GM21360 (cell line): Measurements from ENCODE around the gene RHCE.
"Not testable (repeated sequence)": the region's sequence is repeated elsewhere in the genome, so short reads cannot be mapped to it uniquely, and the experiment has no call there.

Experiments
- ATAC-seq: cut with Tn5 transposase; IDR thresholded peaks from one replicate; pipeline ENCODE4 v1.9.1; 2021; ENCODE audit warnings: mild to moderate bottlenecking, moderate library complexity; ENCODE audit not compliant: unreplicated experiment

RHCE gene

DNA sequence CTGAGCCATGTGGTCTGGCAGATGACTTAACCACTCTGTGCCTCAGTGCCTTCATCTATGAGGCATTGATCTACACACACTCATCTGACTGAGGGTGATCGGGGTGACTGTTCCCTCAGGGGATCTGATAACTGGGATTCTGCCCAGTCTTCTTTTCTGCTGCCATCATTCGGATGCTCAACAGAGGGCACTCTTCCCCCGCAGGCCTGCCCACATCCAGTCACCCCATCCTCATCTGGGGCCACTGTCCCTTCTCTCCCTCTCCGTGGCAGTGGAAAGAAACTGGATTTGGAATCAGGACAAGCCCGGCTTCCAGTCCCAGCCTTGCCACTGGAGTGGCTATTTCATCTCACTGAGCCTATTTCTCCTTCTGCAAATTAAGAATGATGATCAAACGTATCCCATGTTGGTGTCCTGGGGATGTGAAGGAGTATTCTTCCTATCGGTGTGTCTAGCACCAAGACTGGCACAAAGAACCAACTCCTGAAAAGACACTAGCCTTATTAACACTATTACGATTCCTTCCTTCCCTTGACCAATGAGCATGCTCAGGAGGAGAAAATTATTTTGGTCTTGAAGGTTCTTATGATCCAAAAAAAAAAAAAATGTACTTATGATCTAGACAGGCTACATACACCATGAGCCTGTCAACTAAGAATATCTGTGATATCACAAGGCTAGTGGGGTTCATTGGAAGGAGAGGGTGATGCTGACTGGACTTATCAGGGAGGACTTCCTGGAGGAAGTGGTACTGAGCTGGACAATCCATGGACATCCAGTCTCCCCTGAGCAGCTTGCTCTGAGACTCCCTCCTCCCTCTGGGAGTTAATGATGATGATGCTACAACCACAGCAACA, 17.4 kb downstream of the RHCE start:
- not testable (repeated sequence) for ATAC-seq

DNA sequence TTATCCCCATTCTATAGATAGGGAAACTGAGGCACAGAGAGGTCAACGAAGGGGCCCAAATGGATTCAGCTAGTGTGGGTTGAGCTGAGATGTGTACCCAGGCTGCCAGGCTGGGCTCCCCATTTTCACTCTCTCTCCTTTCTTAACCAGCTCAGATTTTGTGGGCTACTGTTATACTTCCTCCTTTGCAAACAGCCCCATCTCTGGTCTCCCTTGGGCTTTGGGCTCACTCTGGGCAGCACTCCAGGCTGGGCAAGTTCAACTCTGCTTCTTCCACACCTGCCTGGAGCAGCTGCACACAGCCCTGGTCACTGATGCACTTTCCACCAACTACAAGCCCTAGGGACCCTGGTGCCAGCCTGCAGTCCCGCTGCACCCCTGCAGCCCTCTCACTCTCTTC, 22.5 kb downstream of the RHCE start:
- not testable (repeated sequence) for ATAC-seq

DNA sequence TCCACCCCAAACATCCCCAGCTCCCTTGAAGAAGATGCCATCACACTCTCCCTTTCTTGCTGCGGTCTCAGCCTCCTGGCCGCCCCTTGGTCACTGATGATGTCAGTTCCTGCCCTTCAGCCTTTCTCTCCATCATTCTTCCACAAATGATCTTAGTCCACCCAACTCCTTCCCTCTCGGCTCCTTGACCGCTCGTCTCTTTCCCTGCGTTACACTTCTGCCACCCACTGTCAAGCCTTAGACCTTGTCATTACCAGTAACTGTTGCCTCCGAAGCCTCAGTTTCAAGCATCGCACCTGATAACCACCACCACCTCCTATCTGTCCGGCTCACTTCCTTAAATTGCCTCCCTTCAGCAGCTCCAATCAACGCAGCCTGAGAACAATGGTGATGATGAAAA, 23.1 kb downstream of the RHCE start:
- ATAC-seq: not testable (repeated sequence)

DNA sequence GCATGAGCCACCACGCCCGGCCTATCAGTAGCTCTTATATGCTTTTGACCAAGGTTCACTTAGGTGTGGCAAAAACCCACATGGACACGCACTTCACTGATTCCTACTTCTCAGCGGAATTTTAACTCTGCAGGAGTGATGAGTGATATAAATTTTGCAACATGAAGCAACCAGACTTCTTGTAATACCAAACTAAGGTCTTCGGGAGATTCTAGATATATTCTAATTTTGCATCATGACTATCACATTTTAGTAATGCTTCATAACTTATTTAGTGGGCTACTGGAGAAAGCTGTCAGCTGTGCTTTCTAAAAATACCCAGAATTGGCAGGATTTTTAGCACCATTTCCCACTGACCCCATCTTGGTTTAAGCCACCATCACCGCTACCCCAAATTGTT, 27.8 kb downstream of the RHCE start:
- no peak for ATAC-seq

DNA sequence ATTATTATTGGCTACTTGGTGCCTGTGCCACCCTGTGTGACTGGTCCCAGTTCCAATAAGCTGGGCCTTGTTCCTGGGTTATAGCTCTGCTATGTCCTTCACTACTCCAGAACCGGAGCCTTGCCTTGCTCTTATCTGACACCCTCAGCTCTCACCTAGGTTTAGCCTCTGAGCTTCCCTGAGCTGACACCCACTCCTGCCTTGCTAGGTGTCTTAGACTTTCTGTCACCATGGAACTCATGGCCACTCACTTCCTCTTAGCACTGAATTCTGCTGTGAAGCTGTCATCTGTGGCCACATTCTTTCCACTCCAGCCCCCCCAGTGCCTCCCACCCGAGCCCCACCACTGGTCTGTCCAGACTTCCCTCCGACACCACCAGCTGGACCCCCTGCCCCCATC, 30.9 kb downstream of the RHCE start:
- not testable (repeated sequence) for ATAC-seq

DNA sequence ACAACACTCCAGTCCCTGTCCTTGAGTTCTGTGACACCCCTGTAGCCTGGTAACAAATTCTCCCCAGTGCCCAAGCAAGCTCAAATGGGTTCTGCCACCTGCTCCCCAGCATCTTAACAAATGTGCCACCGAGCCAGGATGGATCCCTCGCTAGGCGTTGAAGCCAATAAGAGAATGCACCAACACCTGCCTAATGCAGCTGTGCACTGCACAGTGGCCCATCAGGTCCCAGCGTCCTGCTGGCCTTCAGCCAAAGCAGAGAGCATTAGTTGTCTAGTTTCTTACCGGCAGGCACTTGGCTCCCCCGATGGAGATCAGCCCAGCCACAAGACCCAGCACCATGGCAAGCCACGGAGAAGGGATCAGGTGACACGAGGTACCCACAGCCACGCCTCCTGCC, 31.9 kb downstream of the RHCE start:
- not testable (repeated sequence) for ATAC-seq

DNA sequence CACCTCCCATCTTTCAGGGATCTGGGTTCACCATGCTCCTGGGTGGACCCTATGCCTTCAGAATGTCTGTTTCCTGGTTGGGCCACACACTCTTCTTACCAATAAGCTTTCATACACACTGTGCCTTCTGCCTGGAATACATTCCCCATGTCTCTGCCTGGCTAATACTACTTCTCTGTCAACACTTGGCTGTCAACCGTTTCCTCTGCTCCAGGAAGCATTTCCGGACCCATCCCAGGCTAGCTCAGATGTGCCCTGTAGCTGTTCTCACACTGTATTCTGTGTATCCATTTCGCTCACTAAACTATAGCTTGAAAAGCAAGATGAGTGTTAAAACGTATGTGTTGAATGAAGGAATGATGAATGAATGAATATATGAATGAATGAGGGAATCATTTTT, 33.5 kb downstream of the RHCE start:
- not testable (repeated sequence) for ATAC-seq

DNA sequence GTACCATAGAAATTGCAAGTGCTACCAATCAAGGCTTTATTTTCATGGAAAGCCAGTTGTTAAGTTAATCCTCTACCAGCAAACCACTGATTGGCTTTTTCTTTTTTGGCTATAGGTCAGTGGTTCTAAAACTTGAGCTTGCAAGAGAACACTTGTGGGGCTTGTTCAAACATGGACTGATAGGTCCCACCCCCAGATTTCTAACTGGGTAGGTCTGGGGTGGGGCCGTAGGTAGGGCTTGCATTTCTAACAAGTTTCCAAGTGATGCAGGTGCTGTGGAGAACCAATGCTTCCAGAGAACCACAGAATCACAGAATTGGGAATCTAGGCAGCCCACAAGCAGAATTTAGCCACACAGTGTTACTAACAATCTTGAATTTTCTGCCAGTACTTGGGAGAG, 36.8 kb downstream of the RHCE start:
- ATAC-seq: not testable (repeated sequence)

DNA sequence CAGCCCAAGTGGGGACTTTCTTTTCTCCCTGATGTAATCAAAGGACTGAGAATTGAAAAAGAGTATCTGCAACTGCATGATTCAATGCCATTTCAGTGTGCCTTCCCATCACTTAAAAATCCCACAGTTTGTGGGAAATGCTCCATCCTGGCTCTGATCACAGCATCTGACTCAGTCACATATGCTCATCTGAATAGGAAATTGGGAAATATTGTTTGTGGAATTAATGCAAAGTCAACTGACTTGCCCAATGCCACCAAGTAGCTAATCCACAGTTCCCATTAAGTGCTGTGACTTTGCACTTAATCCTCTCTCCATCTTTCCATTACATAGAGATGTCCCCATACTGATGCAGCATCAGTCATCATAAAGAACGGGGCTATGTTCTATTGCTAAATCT, 37.5 kb downstream of the RHCE start:
- not testable (repeated sequence) for ATAC-seq

DNA sequence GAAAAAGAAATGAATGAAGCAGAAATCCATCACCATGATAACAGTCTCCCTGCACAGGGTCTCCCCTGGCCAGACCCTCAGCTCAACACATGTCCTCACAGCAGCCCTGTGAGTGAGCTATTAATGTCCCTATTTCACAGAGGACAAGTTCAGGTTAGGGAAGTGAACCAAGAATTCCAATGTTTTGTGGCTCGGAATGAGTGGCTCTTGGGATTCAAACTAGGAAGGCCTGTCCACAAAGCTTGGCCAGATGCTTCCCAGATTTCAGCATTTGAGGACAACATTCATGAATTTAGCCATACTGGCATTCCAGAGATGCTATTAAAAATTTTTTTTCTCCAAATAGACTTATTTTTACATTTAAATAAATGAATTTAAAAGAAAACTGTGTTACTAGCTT, 38.1 kb downstream of the RHCE start:
- ATAC-seq: not testable (repeated sequence)

DNA sequence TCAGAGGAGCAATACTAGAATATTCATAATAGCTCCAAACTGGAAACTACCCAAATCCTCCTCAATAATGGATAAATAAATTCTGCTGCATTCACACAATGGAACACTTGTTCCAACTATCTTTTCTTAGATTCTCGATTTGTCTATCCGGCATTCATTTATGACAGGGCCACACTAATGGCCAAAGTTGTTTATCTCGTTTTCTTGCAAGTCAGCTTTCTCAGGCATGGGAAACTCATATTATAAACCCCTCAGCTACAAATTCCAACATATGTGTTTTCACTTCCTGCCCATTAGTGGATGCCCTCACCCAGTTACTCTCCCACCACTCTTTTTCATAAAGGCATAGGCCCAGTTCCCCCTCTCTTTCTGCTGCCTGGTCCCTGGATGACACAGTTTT, 42.3 kb downstream of the RHCE start:
- ATAC-seq: not testable (repeated sequence)

DNA sequence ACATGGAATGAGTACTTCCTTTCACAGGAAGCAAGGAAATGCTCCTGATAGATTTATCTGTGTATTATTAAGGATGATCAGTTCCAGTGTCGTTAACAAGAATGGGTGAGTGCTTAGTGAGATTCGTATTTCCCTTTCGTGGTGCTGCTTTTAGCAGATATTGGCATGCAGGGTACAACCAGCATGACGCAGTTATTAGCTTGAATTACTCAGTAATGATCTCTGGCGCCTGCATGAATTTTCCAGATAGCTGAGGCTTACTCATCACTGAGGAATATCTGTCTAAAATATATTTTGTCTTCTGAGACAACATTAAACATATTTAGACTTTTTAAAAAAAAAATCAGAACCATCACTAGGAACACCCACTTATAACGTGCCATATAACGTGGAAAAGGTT, 48.9 kb downstream of the RHCE start:
- ATAC-seq: not testable (repeated sequence)

DNA sequence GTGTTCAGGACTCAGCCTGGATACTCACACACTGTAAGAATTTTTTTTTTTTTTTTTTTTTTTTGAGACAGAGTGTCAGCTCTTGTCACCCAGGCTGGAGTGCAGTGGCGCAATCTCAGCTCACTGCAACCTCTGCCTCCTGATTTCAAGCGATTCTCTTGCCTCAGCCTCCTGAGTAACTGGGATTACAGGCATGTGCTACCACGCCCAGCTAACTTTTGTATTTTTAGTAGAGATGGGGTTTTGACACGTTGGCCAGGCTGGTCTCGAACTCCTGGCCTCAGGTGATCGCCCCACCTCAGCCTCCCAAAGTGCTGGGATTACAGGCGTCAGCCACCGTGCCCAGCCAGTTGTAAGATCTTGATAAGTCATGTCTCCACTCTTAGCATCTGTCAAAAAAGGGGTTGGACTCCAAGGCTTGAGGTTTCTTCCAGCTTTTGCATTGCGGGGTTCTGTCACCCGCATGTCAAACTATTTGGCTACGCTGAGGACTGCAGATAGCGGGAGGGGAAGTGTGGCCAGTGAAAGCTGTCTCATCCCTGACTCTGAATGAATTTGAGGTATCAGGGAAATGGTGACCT, 50.8 kb downstream of the RHCE start:
- ATAC-seq: not testable (repeated sequence)

DNA sequence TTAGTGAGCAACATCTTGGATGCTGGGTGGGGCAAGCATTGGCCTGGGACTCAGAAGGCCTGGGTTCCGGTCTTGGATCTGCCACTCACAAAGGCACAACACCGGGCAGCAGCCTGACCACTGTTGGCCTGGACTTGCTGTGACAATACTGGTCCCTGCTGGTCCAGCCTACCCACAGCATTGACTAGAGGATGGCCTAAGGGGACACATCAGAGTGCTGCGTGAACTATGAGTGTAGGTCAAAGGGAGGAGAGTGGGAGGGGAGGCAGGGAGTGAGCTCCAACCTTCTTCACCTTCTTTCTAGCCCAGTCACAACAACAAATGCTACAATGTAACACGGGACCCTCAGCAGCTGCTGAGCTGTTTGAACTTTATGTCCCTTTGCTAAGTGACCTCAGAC, 51.4 kb downstream of the RHCE start:
- no peak for ATAC-seq

DNA sequence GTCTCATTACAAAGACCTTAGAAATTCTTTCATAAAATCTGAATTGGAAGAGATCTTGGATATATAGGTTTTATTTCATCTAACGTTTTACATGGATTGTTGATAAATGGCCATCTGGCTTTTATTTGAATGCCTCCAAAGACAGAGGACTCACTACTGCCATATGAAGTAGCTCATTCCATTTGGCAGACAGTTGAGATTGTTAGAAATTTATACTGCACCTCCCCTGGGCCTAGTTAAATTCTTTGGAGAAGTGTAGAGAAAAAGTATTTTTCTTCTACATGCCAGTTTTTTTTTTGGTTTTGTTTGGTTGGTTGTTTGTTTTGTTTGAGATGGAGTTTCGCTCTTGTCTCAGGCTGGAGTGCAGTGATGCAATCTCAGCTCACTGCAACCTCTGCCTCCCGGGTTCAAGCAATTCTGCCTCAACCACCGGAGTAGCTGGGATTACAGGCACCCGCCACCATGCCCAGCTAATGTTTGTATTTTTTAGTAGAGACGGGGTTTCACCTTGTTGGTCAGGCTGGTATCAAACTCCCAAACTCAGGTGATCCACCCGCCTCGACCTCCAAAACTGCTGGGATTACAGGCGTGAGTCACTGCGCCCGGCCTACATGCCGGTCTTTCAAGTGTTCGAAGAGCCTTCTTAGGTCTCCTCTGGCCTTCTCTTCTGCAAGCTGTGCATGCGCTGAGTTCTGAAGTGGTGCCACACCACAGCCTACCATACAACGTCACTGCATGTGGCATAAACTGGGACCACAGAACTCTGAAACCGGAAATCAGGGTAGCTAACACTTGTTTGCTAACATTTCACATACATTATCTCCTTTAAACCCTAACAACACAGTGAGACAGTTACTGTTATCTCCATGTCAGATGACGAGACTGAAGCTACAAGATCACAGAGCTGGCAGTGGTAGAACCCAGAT, 57.7 kb downstream of the RHCE start:
- ATAC-seq: not testable (repeated sequence)

DNA sequence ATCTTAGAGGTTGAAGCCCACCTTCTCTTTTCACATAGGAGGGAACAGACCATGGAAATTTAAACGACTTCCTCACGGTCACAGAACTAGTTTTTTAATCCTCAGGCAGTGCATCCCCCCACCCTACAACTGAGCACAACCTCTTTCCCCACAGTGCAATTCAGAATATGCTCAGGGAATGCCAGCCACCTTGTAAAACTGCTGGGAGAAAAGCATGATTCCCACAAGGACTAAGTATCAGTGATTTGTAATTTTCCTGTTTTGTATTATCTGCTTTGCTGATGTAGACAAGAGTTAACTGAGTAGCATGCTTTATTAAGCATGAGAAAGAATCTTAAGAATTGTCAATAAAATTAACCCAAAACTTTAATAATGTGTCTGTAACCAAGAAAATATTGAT, 58.7 kb downstream of the RHCE start:
- no peak for ATAC-seq

DNA sequence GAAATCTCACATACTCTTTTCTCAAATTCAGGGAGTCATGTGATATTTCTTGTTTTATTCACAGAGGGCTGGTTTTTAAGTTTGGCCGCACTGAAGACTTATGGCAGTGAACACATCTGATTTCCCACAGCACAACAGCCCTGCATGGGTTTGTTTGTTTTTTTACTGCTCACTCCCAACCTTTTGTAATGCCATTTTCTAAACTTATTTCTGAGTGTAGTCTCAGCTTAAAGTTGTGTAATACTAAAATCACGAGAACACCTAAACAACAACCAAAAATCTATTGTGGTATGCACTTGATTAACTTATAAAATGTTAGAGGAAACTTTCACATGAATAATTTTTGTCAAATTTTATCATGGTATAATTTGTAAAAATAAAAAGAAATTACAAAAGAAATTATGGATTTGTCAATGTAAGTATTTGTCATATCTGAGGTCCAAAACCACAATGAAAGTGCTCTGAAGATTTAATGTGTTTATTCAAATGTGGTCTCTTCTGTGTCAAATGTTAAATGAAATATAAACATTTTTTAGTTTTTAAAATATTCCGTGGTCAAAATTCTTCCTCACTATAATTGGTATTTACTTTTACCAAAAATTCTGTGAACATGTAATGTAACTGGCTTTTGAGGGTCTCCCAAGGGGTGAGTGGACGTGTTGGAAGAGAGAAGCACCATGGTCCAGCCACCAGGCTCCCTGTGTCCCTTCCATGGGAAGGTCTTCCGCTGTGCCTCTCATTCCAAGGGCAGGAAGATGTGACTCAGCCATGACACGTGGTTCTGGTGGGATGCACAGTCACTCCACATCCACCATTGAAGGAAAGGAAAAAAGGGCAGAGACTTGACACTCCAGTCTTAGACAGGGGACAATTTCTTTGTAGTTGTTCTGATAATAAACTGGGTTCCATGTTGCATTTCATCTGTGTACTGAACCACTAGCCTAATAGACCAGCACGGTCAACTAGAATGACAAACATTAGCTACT, 59.7 kb downstream of the RHCE start:
- ATAC-seq: no peak

DNA sequence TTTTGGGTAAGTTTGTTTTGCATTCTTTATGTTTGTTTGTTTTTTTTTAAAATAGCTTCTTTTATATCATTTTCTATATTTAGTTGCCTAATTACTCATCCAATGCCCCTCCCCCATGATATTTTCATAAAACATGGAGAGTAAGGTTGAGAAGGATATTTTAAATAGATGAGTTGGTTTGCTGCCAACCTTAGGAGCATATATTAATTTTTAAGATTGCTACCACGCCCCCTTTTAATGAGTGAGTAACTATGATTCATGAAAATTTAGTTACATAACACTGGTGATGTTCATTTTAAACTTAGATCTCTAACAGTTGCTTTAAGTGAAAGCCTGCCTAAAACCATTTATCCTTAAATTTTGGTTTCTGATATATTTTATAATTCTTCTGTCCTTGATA, 63.8 kb downstream of the RHCE start:
- no peak for ATAC-seq

DNA sequence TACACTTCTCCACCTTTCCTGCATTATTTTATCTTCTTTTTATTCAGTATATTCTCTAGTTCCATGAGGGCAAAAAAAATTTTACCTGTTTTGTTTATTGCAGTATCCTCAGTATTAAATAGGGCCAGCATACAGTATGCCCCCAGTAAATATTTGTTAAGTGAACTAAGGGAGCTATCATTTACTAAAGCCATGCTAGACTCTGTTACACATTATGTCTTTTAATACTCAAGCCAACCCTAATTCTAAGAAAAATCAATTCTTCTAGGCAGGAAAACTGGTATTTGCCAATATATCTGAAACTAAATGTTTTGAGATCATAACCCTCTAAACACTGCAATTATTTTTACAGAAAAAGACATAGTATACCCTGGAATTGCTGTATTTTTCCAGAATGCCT, 64.2 kb downstream of the RHCE start:
- no peak for ATAC-seq

DNA sequence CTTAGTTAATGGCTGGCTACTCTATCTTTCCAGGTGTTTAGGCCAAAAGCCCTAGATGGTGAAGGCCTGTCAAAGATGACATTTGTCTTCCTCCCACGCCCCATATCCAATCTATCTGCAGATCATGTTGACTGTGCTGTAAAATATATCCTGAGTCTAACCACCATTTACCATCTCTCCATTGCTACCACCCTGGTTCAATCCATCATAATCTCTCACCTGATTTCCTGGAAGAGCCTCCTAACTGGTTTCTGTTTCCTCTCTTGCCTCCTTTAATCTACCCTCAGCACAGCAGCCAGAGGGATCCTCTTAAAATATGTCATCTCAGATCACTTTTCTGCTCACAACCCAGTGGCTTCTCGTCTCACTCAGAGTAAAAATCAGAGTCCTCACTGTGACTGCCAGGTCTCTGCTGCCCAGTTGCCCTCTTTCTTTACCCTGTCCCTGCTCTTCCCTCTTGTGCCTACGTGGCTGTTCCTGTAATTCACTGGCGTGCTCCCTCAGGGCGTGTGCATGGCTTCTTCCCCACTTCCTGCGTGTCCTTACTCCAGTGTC, 64.7 kb downstream of the RHCE start:
- ATAC-seq: no peak
